NB4 (cell line): ENCODE measurements around the gene RAB20.

ENCODE experiments used
- DNase-seq: peaks from one replicate; pipeline ENCODE4 v3.0.0; 2010; ENCODE audit warnings: low read depth
- H3K4me3 ChIP-seq: one replicate; pipeline ENCODE4 v1.5.1; 2011; ENCODE audit warnings: mild to moderate bottlenecking, low read depth, low read length, moderate library complexity
- CTCF ChIP-seq: IDR thresholded peaks from one replicate; pipeline ENCODE4 v1.5.1; 2012; ENCODE audit warnings: low read depth, low read length
- MYC ChIP-seq: IDR thresholded peaks from 2 replicates; pipeline ENCODE4 v1.6.1; 2011; ENCODE audit warnings: low read depth, low read length
- POLR2A ChIP-seq: IDR thresholded peaks from 2 replicates; pipeline ENCODE4 v1.6.1; 2011; ENCODE audit warnings: mild to moderate bottlenecking; ENCODE audit not compliant: insufficient read length; ENCODE audit errors: extremely low read depth
- TF ChIP-seq, protein P1 (sequence below): IDR thresholded peaks from 2 replicates; pipeline ENCODE4 v1.6.1; 2011; ENCODE audit warnings: low read depth, low read length

RAB20 gene

GRCh38 chr13:110531671-110532083, 29.8 kb downstream of the RAB20 start:
- H3K4me3 ChIP-seq, result no peak overlapping the region
- TF ChIP-seq, protein P1, sequence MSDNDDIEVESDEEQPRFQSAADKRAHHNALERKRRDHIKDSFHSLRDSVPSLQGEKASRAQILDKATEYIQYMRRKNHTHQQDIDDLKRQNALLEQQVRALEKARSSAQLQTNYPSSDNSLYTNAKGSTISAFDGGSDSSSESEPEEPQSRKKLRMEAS, result no peak
- no peak for TF ChIP-seq CTCF
- no peak for TF ChIP-seq MYC
- no peak for TF ChIP-seq POLR2A
- no peak for DNase-seq

DNA sequence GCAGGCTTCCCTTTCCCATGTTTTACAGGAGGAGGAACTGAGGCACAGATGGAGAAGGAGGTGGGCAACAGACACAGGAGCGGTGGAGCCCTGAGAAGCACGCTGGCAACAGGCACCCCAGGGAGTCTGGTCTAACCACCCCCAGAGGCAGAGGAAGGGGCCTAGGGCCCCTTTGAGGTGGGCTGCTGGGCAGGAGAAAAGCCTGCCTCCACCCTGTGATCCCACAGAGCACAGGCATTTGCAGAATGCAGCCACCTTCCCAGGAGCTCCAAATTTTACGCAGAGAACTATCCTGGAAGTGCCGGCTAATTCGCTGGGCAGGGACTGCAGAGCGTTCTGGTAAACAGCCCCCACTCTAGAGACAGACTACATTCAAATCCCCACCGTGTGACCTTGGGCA, 30.4 kb downstream of the RAB20 start:
- no peak overlapping the region for H3K4me3 ChIP-seq
- DNase-seq, result no peak
- no peak for TF ChIP-seq MYC
- no peak for TF ChIP-seq CTCF
- TF ChIP-seq, protein P1, result no peak
- TF ChIP-seq POLR2A, result no peak

- DNase-seq, result no peak
- TF ChIP-seq, protein P1, result no peak
- no peak for TF ChIP-seq POLR2A
- no peak for TF ChIP-seq MYC
- no peak for TF ChIP-seq CTCF
- H3K4me3 ChIP-seq, result no peak overlapping the region
Measured at GRCh38 chr13:110529522-110530311, 31.8 kb downstream of the RAB20 start.

DNA sequence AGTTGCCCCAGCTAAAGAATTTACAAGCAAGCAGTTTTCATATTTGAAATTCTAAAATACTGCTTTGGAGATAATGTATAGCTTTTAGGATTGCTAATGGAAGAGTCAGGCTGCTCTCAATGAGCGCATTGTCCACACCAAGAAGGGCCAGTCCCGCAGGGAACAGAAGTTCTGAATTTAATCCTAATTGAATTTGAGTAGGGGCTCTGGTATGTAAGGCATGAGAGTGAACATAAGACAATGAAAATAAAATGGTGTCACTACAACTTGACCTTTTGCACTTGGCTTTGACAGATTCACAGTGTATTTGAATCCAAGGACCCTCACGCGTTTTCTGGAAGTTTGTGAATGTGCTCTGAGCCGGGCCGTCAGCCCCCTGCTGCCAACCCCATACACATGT, 32.6 kb downstream of the RAB20 start:
- no peak for DNase-seq
- H3K4me3 ChIP-seq, result no peak overlapping the region
- TF ChIP-seq, protein P1, result no peak
- TF ChIP-seq MYC (no peak), CTCF (no peak), POLR2A (no peak)

DNA sequence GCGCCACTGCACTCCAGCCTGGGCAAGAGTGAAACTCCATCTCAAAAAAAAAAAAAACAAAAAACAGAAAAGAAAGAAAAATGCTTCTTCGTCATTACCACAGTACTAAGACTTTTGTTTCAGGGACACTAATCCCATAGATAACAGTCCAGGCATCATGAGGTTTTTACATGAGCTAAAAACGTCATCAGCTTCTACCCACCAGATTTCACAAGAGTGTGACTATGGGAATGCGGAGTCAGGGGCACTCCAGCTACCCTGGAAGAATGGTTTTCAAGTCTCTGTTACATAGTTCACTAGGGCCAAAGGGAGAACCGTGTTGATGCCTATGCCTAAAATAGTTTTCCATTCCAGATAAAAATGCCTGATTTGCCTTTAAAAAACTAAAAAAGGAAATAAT, 33.2 kb downstream of the RAB20 start:
- TF ChIP-seq CTCF, result no peak
- TF ChIP-seq, protein P1, result no peak
- no peak for TF ChIP-seq POLR2A
- TF ChIP-seq MYC, result no peak

More for the DNA sequence above, 33.2 kb downstream of the RAB20 start:
- peak; percentile 78 for DNase-seq
- no peak overlapping the region for H3K4me3 ChIP-seq
